Right lobe of liver (tissue), 6 donors: ENCODE measurements around the gene NEU1. TPM values are rescaled to one million over a fixed set of nuclear protein-coding genes. Genes with fewer than 3 reads are reported as not detected.

ENCODE experiments used
- ATAC-seq, 4 donors: fragments of 200-7000 bp; cut with Tn5 transposase; one replicate each; pipeline ENCODE4 v1.9.1; 2020; ENCODE audit warnings: mild to moderate bottlenecking in 4 of 4, moderate library complexity in 4 of 4
- DNase-seq, 3 donors: peaks; one replicate each; pipeline ENCODE4 v3.0.0-alpha.2; 2020
- H3K27ac ChIP-seq, 3 donors: fragments of 200-600 bp; one replicate each; pipeline ENCODE4 v1.8.0; 2022
- H3K27me3 ChIP-seq, 2 donors: fragments of 200-600 bp; one replicate each; pipeline ENCODE4 v1.8.0; 2022
- H3K36me3 ChIP-seq, 4 donors: fragments of 200-600 bp; sonication (generic) in 1 of 4; one replicate each; pipeline versions ENCODE4 v1.5.1 to v1.8.0; 2017 to 2022; ENCODE audit warnings: control low read depth in 1 of 4
- H3K4me1 ChIP-seq, 4 donors: fragments of 200-600 bp; sonication (generic) in 1 of 4; one replicate each; pipeline versions ENCODE4 v1.5.1 to v1.8.0; 2017 to 2022; ENCODE audit warnings: control low read depth in 1 of 4
- H3K4me3 ChIP-seq, 3 donors: fragments of 200-600 bp; one replicate each; pipeline ENCODE4 v1.8.0; 2022
- H3K9me3 ChIP-seq, 4 donors: fragments of 200-600 bp; sonication (generic) in 1 of 4; one replicate each; pipeline versions ENCODE4 v1.5.1 to v1.8.0; 2017 to 2022; ENCODE audit warnings: control low read depth in 1 of 4
- POLR2A ChIP-seq: fragments of 450-650 bp; IDR thresholded peaks from one replicate; pipeline ENCODE4 v1.6.1; 2017; ENCODE audit warnings: antibody characterized with exemption, mild to moderate bottlenecking
- WGBS: methylation state at CpG from one replicate; pipeline ENCODE4 v1.1.6; 2018; ENCODE audit warnings: low coverage, low lambda C conversion rate; ENCODE audit not compliant: insufficient coverage; ENCODE audit errors: missing lambda C conversion rate; 5-methylcytosine and 5-hydroxymethylcytosine counted together
- intact Hi-C, 2 donors: fragments of 100-400 bp; cut with DNase I; formaldehyde crosslinking; loops; one replicate each; pipeline versions ENCODE4 v1.11.2 to v1.14.1; 2022
- total RNA-seq, 6 experiments: library from RNA; depleted of rRNA in 2 of 6; stranded (reverse); fragments of >200 nt in 2 of 6; fragmentation: NEBNext Ultra II Directional in 3 of 6; extraction: Animal tissue kit (Norgen Biotek cat#: 25700) in 3 of 6; gene quantifications; one replicate each; pipeline versions ENCODE4 v1.1.0 to v1.2.4, GENCODE V29; 2016 to 2023
- TF ChIP-seq, protein P1 (sequence below), 4 donors: fragments of 200-600 bp in 3 of 4; fragments of 450-650 bp in 1 of 4; IDR thresholded peaks; one replicate each; pipeline versions ENCODE4 v1.5.1 to v1.8.0; 2016 to 2022; ENCODE audit warnings: antibody characterized with exemption in 4 of 4, mild to moderate bottlenecking in 2 of 4
- donor health status: DM: no; HTN: yes; CAD: no.
- donor health status: DM: no; HTN: no; CAD: no.
- donor health status: DM: no; HTN: no; CAD: no.
- donor health status: DM: no; HTN: yes; CAD: no.
- donor health status: DM: no; HTN: yes; CAD: no.

The NEU1 gene
- total RNA-seq, 6 experiments from 2014 or later: 20.3 to 44.8 (median 34.1) TPM

- ATAC-seq: peak; percentile 21 to 42 (median 36)
- no peaks in the 10 kb centered on the region for H3K27me3 ChIP-seq
- H3K9me3 ChIP-seq: no peaks in the 10 kb centered on the region
- intact Hi-C loops: loop anchor here in 1 of 2 donors (10.0 kb wide), 1 partner anchor 202 kb away; no protein-coding TSS in a partner anchor
- H3K4me1 ChIP-seq: no peaks in the 10 kb centered on the region
- no peak for DNase-seq
- peaks cover 0 to 14% (median 0%) of the 10 kb centered on the region in 4 donors for H3K36me3 ChIP-seq
- no peak overlapping the region for H3K4me3 ChIP-seq
- no peak for TF ChIP-seq POLR2A
- TF ChIP-seq, protein P1, sequence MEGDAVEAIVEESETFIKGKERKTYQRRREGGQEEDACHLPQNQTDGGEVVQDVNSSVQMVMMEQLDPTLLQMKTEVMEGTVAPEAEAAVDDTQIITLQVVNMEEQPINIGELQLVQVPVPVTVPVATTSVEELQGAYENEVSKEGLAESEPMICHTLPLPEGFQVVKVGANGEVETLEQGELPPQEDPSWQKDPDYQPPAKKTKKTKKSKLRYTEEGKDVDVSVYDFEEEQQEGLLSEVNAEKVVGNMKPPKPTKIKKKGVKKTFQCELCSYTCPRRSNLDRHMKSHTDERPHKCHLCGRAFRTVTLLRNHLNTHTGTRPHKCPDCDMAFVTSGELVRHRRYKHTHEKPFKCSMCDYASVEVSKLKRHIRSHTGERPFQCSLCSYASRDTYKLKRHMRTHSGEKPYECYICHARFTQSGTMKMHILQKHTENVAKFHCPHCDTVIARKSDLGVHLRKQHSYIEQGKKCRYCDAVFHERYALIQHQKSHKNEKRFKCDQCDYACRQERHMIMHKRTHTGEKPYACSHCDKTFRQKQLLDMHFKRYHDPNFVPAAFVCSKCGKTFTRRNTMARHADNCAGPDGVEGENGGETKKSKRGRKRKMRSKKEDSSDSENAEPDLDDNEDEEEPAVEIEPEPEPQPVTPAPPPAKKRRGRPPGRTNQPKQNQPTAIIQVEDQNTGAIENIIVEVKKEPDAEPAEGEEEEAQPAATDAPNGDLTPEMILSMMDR (IDR thresholded peaks at IDR 0.05): no peak
- H3K27ac ChIP-seq: no peak overlapping the region
- no CpG with 5 or more reads among the region's 3 CpGs for WGBS
Measured at GRCh38 chr6:31877125-31877650, 14.6 kb upstream of the NEU1 start.

DNA sequence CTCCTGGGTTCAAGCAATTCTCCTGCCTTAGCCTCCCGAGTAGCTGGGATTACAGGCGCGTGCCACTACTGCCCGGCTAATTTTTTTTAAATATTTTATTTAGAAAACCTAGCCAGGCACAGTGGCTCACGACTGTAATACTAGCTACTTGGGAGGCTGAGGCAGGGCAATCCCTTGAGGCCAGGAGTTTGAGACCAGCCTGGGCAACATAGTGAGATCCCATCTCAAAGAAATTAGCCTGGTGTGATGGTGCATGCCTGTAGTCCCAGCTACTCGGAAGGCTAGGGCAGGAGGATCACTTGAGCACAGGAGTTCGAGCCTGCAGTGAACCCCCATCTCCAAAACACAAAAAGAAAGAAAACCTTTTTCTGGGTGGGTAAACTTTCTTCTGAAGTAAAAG is 13.7 kb upstream of the NEU1 start:
- H3K36me3 ChIP-seq: peaks cover 0 to 9% (median 0%) of the 10 kb centered on the region in 4 donors
- no peak overlapping the region for H3K27ac ChIP-seq
- no peak overlapping the region for H3K4me3 ChIP-seq

DNA sequence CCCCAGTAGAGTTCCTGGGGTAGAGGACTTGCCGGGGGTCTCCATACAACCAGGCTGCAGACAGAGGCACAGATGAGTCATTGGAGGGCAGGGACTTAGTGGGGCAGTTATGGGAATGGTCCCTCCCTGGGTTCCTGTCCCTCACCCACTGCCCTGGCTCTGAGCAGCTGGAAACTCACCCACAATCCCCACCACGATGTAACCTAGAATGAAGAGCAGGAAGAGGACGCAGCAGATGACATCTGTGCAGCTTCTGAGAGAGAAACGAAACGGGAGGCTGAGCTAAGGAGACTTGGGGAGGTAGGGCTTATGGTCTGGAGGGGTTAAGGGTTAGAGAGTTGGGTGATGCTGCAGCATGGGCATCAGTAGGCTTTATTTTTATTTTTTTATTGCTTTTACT is 13.3 kb upstream of the NEU1 start:
- DNase-seq: no peak
- Histone ChIP-seq H3K27me3 (no peaks in the 10 kb centered on the region), H3K27ac (no peak overlapping the region), H3K4me3 (no peak overlapping the region), H3K9me3 (no peaks in the 10 kb centered on the region), H3K4me1 (no peaks in the 10 kb centered on the region), H3K36me3 (peaks cover 0 to 4% (median 0%) of the 10 kb centered on the region in 4 donors)
- TF ChIP-seq, protein P1 (IDR thresholded peaks at IDR 0.05): no peak
- no peak for TF ChIP-seq POLR2A
- 57% methylated on average over 4 of the region's 5 CpGs for whole genome bisulfite sequencing
- intact Hi-C loops: loop anchor here in 1 of 2 donors (10.0 kb wide), 1 partner anchor 201 kb away; no protein-coding TSS in a partner anchor
- no peak for ATAC-seq

More for the DNA sequence above, 13.7 kb upstream of the NEU1 start:
- Histone ChIP-seq H3K9me3 (no peaks in the 10 kb centered on the region), H3K27me3 (no peaks in the 10 kb centered on the region), H3K4me1 (no peaks in the 10 kb centered on the region)
- ATAC-seq: no peak
- TF ChIP-seq, protein P1 (IDR thresholded peaks at IDR 0.05): no peak
- TF ChIP-seq POLR2A: no peak
- WGBS: 87% methylated on average over 7 of the region's 7 CpGs
- no peak for DNase-seq
- intact Hi-C loops: loop anchor here in 1 of 2 donors (10.0 kb wide), 1 partner anchor 202 kb away; no protein-coding TSS in a partner anchor

DNA sequence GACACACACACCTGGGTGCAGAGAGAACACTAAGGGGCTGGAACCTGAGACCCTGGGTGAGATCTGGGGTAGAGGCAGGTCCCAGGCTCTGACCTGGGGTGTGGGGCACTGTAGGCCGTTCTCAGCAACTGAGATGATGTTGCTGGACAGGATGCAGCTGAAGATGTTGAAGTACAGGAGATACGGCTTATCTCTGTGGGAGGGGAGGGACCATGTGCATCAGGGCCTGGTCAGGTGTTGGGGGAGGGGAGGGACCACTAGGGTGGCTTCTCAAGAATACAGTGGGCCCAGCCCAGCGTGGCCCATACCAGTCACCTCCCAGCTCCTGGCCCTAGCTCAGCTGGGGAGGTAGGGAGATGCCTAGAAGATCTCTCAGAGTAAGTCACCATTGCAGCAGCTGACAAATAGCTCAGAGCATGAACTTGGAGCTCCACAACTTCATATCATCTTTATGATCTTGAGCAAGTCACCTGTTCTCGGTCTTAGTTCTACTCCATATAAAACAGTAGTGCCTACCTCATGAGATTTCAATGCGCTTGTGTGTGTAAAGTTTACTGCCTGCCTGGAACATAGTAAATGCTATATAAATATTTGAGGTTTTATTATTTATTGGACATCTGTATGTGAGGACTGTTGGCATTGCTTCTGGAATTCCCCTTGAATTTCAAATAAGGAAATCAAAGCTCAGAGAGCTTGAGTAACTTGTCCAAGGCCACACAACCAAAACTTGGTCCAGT is 12.4 kb upstream of the NEU1 start:
- DNase-seq: no peak
- H3K27me3 ChIP-seq: no peaks in the 10 kb centered on the region
- ATAC-seq: no peak
- WGBS: 79% methylated on average over 4 of the region's 5 CpGs
- intact Hi-C loops: loop anchor here in 1 of 2 donors (10.0 kb wide), 1 partner anchor 200 kb away; no protein-coding TSS in a partner anchor
- H3K4me3 ChIP-seq: no peak overlapping the region
- H3K36me3 ChIP-seq: peaks cover 0 to 3% (median 0%) of the 10 kb centered on the region in 4 donors
- H3K9me3 ChIP-seq: no peaks in the 10 kb centered on the region
- TF ChIP-seq, protein P1 (IDR thresholded peaks at IDR 0.05): no peak
- no peak for TF ChIP-seq POLR2A
- H3K4me1 ChIP-seq: no peaks in the 10 kb centered on the region
- no peak overlapping the region for H3K27ac ChIP-seq
